GM12801 (cell line): Measurements from ENCODE around the gene DNAH6.

Source experiments
- TF ChIP-seq, protein P1 (sequence below): IDR thresholded peaks from one replicate; pipeline ENCODE4 v1.5.1; 2011; ENCODE audit warnings: control low read depth; ENCODE audit not compliant: insufficient read length; ENCODE audit errors: extremely low read depth

The DNAH6 gene, protein sequence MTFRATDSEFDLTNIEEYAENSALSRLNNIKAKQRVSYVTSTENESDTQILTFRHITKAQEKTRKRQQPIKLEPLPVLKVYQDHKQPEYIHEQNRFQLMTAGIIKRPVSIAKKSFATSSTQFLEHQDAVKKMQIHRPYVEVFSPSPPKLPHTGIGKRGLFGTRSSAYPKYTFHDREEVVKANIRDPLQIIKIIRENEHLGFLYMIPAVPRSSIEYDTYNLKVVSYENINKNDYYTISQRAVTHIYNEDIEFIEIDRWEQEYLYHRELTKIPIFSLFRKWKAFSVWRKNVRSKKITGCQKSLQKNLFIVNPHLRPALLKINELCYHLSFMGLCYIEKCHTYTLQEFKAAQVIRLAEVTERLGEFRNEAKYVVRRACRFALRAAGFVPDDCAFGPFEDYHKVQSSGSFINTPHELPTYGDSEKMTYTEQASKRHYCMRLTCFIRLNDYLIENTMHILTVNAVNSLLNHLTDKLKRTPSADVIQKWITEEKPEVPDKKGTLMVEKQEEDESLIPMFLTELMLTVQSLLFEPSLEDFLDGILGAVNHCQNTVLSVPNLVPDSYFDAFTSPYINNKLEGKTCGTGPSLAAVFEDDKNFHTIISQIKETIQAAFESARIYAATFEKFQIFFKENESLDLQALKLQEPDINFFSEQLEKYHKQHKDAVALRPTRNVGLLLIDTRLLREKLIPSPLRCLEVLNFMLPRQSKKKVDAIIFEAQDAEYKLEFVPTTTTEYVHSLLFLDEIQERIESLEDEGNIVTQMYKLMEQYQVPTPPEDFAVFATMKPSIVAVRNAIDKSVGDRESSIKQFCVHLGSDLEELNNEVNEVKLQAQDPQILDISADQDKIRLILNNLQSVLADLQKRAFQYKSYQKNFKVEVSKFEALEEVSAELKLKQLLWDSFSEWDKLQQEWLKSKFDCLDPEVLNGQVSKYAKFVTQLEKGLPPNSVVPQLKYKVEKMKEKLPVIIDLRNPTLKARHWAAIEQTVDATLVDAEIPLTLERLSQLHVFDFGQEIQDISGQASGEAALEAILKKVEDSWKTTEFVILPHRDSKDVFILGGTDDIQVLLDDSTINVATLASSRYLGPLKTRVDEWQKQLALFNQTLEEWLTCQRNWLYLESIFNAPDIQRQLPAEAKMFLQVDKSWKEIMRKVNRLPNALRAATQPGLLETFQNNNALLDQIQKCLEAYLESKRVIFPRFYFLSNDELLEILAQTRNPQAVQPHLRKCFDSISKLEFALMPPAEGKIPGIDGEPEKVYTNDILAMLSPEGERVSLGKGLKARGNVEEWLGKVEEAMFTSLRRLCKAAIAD (N-terminal part only)

DNA sequence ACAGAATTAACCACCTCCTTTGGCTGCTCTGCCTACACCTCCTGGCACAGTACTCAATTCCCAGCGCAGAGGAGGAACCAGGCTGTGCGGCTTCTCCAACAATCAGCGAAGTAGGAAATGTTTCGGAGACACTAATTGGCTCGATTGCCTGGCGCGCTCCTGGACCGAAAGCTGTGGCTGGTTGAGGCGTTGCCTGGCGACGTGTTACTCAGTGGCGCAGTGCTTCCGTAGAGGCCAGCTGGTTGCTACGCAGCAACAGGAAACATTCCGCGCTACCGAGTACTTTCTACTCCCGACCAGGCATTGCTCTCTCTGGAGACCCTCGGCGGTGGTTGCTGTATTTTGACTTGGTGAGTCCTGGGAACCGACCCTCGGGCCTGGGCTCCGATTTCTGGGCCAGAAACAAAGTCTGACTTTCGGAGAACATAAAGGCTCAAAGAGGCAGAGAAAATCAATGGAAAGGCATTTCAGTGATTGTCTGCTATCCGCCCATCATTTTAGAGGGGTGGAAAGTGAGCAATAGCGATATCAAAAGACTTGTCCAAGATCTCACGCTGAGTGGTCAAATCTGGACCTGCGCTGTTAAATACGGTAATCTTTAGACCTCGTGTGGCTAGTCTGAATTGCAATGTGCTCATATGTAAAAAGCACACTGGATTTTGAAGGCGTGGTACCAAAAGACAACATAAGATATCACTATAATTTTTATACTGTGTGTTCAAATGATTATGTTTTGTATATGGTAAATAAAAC lies at the start of gene DNAH6:
Gene DNAH6, plus strand, starts transcription at position 265 of the 753 bp plus-strand sequence. CDS start 1,329 bp downstream, outside the sequence.
- TF ChIP-seq, protein P1, sequence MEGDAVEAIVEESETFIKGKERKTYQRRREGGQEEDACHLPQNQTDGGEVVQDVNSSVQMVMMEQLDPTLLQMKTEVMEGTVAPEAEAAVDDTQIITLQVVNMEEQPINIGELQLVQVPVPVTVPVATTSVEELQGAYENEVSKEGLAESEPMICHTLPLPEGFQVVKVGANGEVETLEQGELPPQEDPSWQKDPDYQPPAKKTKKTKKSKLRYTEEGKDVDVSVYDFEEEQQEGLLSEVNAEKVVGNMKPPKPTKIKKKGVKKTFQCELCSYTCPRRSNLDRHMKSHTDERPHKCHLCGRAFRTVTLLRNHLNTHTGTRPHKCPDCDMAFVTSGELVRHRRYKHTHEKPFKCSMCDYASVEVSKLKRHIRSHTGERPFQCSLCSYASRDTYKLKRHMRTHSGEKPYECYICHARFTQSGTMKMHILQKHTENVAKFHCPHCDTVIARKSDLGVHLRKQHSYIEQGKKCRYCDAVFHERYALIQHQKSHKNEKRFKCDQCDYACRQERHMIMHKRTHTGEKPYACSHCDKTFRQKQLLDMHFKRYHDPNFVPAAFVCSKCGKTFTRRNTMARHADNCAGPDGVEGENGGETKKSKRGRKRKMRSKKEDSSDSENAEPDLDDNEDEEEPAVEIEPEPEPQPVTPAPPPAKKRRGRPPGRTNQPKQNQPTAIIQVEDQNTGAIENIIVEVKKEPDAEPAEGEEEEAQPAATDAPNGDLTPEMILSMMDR, result no peak

DNA sequence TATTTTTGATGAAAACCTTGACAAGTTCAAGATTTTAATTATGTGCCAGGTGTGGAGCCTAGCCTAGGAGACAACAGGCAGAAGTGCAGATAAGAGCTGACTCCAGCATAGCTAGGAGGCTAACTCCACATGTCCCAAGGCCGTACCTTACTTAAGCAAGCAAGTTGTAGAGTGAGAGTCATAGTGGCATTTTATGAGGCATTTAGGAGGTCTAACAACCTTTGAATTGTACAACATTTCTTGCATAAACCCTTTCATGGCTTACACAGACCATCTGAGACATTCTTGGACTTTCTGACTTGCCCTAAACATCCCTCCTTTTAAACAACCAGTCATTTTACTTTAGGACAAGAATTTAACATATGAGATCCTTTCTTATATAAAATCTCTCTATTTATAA lies 48.9 kb upstream of the DNAH6 start:
- TF ChIP-seq, protein P1, result no peak

DNA sequence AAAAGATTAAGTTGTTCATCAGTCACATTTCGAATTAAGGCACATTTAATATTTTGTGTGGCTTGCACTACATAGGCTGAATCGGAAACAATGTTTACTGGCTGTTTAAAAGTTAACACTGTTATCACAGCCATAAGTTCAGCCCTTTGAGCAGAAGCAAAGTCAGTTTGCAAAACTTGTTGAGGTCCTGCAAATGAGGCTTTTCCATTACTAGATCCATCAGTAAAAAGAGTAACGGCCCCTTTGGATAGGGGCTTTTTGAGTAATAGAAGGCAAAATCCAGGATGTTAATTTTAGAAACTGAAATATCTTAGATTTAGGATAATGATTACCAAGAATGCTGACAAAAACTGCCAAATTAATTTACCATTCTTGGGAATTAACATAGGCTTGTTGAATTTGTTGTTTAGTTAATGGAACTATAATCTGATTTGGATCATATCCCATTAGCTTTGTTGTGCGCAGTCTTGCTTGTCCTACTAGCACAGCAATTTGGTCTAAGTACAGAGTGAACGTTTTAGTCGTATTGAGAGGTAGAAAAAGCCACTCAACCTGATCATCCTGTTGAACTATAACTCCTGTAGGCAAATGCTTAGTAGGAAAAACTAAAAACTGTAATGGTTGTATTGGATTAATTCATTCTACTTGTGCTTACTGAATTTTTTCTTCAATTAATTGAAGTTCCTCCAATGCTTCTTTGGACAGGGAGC lies 43.3 kb upstream of the DNAH6 start:
- TF ChIP-seq, protein P1, result no peak

DNA sequence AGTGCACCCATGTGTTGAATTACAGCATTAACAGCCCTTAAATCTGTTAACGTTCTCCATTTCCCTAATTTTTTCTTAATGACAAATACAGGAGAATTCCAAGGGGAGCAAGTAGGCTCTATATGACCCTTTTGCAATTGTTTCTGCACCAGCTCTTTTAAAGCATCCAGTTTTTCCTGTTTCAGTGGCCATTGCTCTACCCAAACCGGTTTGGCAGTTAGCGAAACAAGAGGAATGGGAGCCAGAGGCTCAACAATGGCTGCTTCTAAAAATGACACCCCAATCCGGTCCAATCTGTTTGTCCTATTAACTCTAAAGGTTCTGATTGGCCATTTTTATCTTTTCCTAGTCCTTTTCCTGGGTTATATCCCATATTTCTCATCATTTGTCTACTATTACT lies 42.1 kb upstream of the DNAH6 start:
- TF ChIP-seq, protein P1, result no peak

DNA sequence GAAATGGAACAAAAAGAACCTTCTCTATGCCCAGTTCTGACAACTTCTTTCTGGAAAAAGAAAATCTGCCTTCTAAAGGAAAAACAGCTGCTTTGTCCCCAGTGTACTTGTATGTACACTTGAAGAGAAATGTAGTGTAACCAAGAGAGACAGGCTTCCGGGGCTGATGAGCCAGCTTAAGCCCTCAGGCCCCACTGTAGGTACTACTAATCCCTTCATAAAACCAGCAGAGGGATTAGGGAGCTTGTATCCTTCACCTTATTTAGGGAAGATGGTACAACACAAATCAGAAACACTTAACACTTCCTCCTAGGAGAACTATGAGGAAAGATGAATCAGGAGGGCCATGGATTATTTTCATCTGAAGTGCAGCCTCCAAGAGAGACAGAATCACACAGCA lies 38.4 kb upstream of the DNAH6 start:
- TF ChIP-seq, protein P1, result no peak

DNA sequence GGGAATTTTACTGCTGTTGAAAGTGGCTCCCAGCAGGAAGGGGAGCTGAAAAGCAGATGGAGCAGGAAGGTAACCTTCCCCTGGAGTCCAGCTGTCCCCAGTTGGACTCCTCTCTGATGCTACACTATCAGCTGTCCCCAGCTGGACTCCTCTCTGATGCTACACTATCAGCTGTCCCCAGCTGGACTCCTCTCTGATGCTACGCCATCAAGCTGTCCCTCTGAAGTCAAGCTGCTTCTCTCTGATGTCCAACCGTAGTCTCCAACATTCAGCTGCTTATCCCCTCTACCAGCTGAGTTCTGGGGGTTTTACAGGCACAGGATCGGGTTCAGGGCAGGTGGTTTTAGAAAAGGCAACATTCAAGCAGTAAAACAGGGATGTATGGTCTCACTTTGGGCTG lies 37.4 kb upstream of the DNAH6 start:
- TF ChIP-seq, protein P1, result no peak
